Lower leg skin (tissue), 4 donors: ENCODE measurements around the gene PGLYRP4. TPM values are rescaled to one million over a fixed set of nuclear protein-coding genes. Genes with fewer than 3 reads are reported as not detected.

ENCODE experiments used
- DNase-seq, 2 donors: peaks; one replicate each; pipeline ENCODE4 v3.0.0-alpha.2; 2019; ENCODE audit warnings: low spot score in 2 of 2
- H3K4me3 ChIP-seq: fragments of 200-600 bp; sonication (generic); 2 replicates; pipeline ENCODE4 v1.5.1; 2017; ENCODE audit warnings: mild to moderate bottlenecking, low read depth; ENCODE audit not compliant: poor library complexity, severe bottlenecking
- CTCF ChIP-seq, 3 donors: fragments of 450-650 bp; IDR thresholded peaks; one replicate each; pipeline ENCODE4 v1.5.1; 2016; ENCODE audit warnings: antibody characterized with exemption in 3 of 3, mild to moderate bottlenecking in 3 of 3, moderate library complexity in 2 of 3
- POLR2A ChIP-seq, 2 donors: fragments of 450-650 bp; IDR thresholded peaks; one replicate each; pipeline ENCODE4 v1.6.1; 2016 to 2017; ENCODE audit warnings: antibody characterized with exemption in 2 of 2, mild to moderate bottlenecking in 1 of 2, moderate library complexity in 1 of 2
- WGBS, 2 donors: methylation state at CpG; one replicate each; pipeline ENCODE4 v1.1.5; 2018; 5-methylcytosine and 5-hydroxymethylcytosine counted together
- intact Hi-C: fragments of 100-400 bp; cut with DNase I; formaldehyde crosslinking; loops from one replicate; pipeline ENCODE4 v1.15.0; 2023; ENCODE audit warnings: low total_unique reads
- total RNA-seq, 4 donors: library from RNA; depleted of rRNA; stranded (reverse); fragments of >200 nt; gene quantifications; one replicate each; pipeline ENCODE4 v1.1.0, GENCODE V29; 2016

PGLYRP4 gene
- total RNA-seq, 4 donors from 2014 or later, result 10.2 to 36.1 (median 18.7) TPM

GRCh38 chr1:153312570-153313186, 36.0 kb downstream of the PGLYRP4 start, which contains the start of gene PGLYRP3:
Gene PGLYRP3 (minus strand): TSS chr1:153312952. CDS start chr1:153310665, 2,287 bp downstream.
- intact Hi-C loops, result no loop called here
- H3K4me3 ChIP-seq, result no peak within 1 kb of the TSS
- no peak for DNase-seq
- 51 to 63% methylated on average over 4 of the region's 4 CpGs for WGBS, 2 donors
- TF ChIP-seq POLR2A (IDR thresholded peaks at IDR 0.05) (no peak), CTCF (IDR thresholded peaks at IDR 0.05) (no peak)

GRCh38 chr1:153310526-153310925, 38.1 kb downstream of the PGLYRP4 start:
- 77 to 82% methylated on average over 7 of the region's 7 CpGs for WGBS, 2 donors
- DNase-seq, result no peak
- TF ChIP-seq CTCF (IDR thresholded peaks at IDR 0.05) (no peak), POLR2A (IDR thresholded peaks at IDR 0.05) (no peak)
- intact Hi-C loops, result no loop called here
- H3K4me3 ChIP-seq, result no peak overlapping the region

GRCh38 chr1:153309441-153309840, 39.2 kb downstream of the PGLYRP4 start:
- intact Hi-C loops, result no loop called here

GRCh38 chr1:153308540-153308939, 40.1 kb downstream of the PGLYRP4 start:
- WGBS, 2 donors, result 75 to 88% methylated on average over 2 of the region's 2 CpGs
- intact Hi-C loops, result no loop called here
- H3K4me3 ChIP-seq, result no peak overlapping the region
- TF ChIP-seq CTCF (IDR thresholded peaks at IDR 0.05), result no peak
- TF ChIP-seq POLR2A (IDR thresholded peaks at IDR 0.05), result no peak
- DNase-seq, result peak in 1 of 2 donors; percentile 58

More at GRCh38 chr1:153309441-153309840, 39.2 kb downstream of the PGLYRP4 start:
- WGBS, 2 donors, result 80 to 82% methylated on average over 2 of the region's 2 CpGs
- no peak overlapping the region for H3K4me3 ChIP-seq
- TF ChIP-seq CTCF (IDR thresholded peaks at IDR 0.05) (no peak), POLR2A (IDR thresholded peaks at IDR 0.05) (no peak)
- no peak for DNase-seq

GRCh38 chr1:153307221-153307600, 41.4 kb downstream of the PGLYRP4 start:
- DNase-seq, result no peak
- no peak overlapping the region for H3K4me3 ChIP-seq
- intact Hi-C loops, result no loop called here
- no peak for TF ChIP-seq POLR2A (IDR thresholded peaks at IDR 0.05)
- TF ChIP-seq CTCF (IDR thresholded peaks at IDR 0.05), result no peak
- 87% methylated on average over 10 of the region's 10 CpGs for WGBS, 2 donors
